Measurements from ENCODE around the gene SSBP2.

DNA sequence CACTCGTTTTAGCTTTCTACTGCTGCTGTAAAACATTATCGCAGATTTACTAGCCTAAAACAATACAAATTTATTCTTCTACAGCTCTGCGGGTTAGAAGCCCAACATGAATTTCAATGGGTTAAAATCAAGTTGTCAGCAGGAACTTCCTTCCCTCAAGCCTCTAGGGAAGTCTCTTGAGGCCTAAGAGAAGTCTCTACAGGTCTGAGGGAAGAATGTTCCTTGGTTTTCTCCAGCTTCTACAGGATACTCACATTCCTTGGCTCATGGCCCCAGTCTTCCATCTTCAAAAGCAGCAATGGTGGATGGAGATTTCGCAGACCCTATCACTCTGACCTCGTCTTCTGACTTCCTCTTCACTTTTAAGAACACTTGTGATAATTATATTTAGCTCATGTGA, 21.6 kb upstream of the SSBP2 start:
- TF ChIP-seq POLR2A (IDR thresholded peaks at IDR 0.05; ENCODE audit: extremely low read depth, insufficient read length): no peak
- no peak for TF ChIP-seq CTCF (IDR thresholded peaks at IDR 0.05; ENCODE audit: low read depth, low read length)
- no peak for TF ChIP-seq MYC (IDR thresholded peaks at IDR 0.05; ENCODE audit: low read depth, low read length)
- TF ChIP-seq, protein P1, sequence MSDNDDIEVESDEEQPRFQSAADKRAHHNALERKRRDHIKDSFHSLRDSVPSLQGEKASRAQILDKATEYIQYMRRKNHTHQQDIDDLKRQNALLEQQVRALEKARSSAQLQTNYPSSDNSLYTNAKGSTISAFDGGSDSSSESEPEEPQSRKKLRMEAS (IDR thresholded peaks at IDR 0.05; ENCODE audit: low read depth, low read length): no peak
